NT2/D1 (cell line): Measurements from ENCODE around the gene DOCK8.

Experiments used
- SUZ12 ChIP-seq: IDR thresholded peaks from 2 replicates; pipeline ENCODE4 v1.6.1; 2011; ENCODE audit not compliant: insufficient read length, insufficient read depth; ENCODE audit errors: extremely low read depth
- YY1 ChIP-seq: IDR thresholded peaks from 2 replicates; pipeline ENCODE4 v1.6.1; 2011; ENCODE audit not compliant: insufficient read length, insufficient read depth
- ZNF274 ChIP-seq: IDR thresholded peaks from 2 replicates; pipeline ENCODE4 v1.6.1; 2011; ENCODE audit warnings: mild to moderate bottlenecking, low read depth, low read length

GRCh38 chr9:266228-266627, 51.6 kb downstream of the DOCK8 start:
- TF ChIP-seq SUZ12 (no peak), YY1 (no peak), ZNF274 (no peak)
